Kidney (tissue), 14 donors: ENCODE results near the gene CYTL1. TPM values are rescaled to one million over a fixed set of nuclear protein-coding genes. Genes with fewer than 3 reads are reported as not detected.

Experiments used
- DNase-seq, 5 donors: peaks; one replicate each; pipeline ENCODE4 v3.0.0-alpha.2; 2013 to 2020
- FAIRE-seq: peaks from 2 replicates; lab custom pipeline; 2012; peaks lifted over from hg19 to GRCh38; lab: Jason Lieb, UNC
- H3K27ac ChIP-seq, 2 donors: one replicate each; pipeline ENCODE4 v1.7.0; 2013; ENCODE audit warnings: low read depth in 2 of 2, low read length in 2 of 2, inconsistent platforms in 1 of 2
- H3K27me3 ChIP-seq: one replicate; pipeline ENCODE4 v1.7.1; 2013; ENCODE audit warnings: low read length, inconsistent platforms; ENCODE audit not compliant: control insufficient read depth, insufficient read depth
- H3K36me3 ChIP-seq, 3 donors: one replicate each; pipeline versions ENCODE4 v1.7.0 to v1.7.1; 2013; ENCODE audit warnings: low read length in 3 of 3, control low read depth in 1 of 3, inconsistent platforms in 1 of 3; ENCODE audit not compliant: insufficient read depth in 3 of 3, control insufficient read depth in 2 of 3
- H3K4me1 ChIP-seq, 3 donors: one replicate each; pipeline versions ENCODE4 v1.7.0 to v1.7.1; 2013; ENCODE audit warnings: low read length in 3 of 3, inconsistent platforms in 1 of 3, low read depth in 1 of 3; ENCODE audit not compliant: control insufficient read depth in 2 of 3, insufficient read depth in 2 of 3
- H3K4me3 ChIP-seq, 3 donors: one replicate each; pipeline versions ENCODE4 v1.7.0 to v1.8.1; 2013; ENCODE audit warnings: low read length in 3 of 3, control low read depth in 1 of 3, inconsistent platforms in 1 of 3
- H3K9ac ChIP-seq, 3 donors: one replicate each; pipeline versions ENCODE4 v1.7.0 to v1.7.1; 2013; ENCODE audit warnings: low read length in 3 of 3, control low read depth in 1 of 3, inconsistent platforms in 1 of 3
- H3K9me3 ChIP-seq, 3 donors: one replicate each; pipeline versions ENCODE4 v1.7.0 to v1.7.1; 2013; ENCODE audit warnings: low read length in 3 of 3, control low read depth in 1 of 3, inconsistent platforms in 1 of 3; ENCODE audit not compliant: control insufficient read depth in 2 of 3, insufficient read depth in 1 of 3
- CTCF ChIP-seq: IDR thresholded peaks from 3 replicates; pipeline ENCODE4 v1.5.1; 2012; ENCODE audit warnings: mild to moderate bottlenecking, moderate library complexity, borderline replicate concordance; ENCODE audit not compliant: insufficient read depth; ENCODE audit errors: extremely low read depth
- intact Hi-C: fragments of 100-400 bp; cut with DNase I; formaldehyde crosslinking; loops from one replicate; pipeline ENCODE4 v1.11.1; 2022
- polyA plus RNA-seq: library from polyadenylated mRNA; stranded (reverse); fragments of 350-450 nt; fragmentation: Illumina TruSeq; extraction: RNeasy Lipid Tissue Mini Kit (QIAGEN cat#74804); gene quantifications from one replicate; pipeline ENCODE4 v1.2.3, GENCODE V29; 2014; ENCODE audit warnings: low read depth, low replicate concordance; ENCODE audit not compliant: insufficient read depth
- total RNA-seq: library from RNA; stranded (reverse); fragmentation: NEBNext Ultra II Directional; extraction: Animal tissue kit (Norgen Biotek cat#: 25700); gene quantifications from one replicate; pipeline ENCODE4 v1.2.1, GENCODE V29; 2021
- donor health status: control.
- donor health status: control.
- donor health status: control.
- donor health status: control.
- donor health status: control.
- donor health status: DM: yes; HTN: yes; CAD: no.
- donor health status: Normal renal cell carcinoma (clear cell type).

Gene CYTL1
- total and polyA plus RNA-seq, 2 donors from 2014 or later: 1.7 TPM; not detected in 1

GRCh38 chr4:5050520-5051277 lies 31.4 kb upstream of the CYTL1 start:
- Histone ChIP-seq H3K36me3 (no peaks in the 10 kb centered on the region), H3K9ac (peak overlapping the region in 2 of 3 donors; percentile 68), H3K27me3 (peaks cover 3% of the 10 kb centered on the region), H3K9me3 (no peaks in the 10 kb centered on the region), H3K4me1 (peaks cover 0 to 26% (median 15%) of the 10 kb centered on the region in 3 donors), H3K4me3 (peak overlapping the region; percentile 52 to 85 (median 77)), H3K27ac (peak overlapping the region in 1 of 2 donors; percentile 27)
- intact Hi-C loops: no loop called here
- DNase-seq: peak; percentile 78 to 90 (median 82)
- FAIRE-seq: no peak
- peak; percentile 76 for TF ChIP-seq CTCF

GRCh38 chr4:5048721-5049120 lies 29.5 kb upstream of the CYTL1 start:
- Histone ChIP-seq H3K9me3 (no peaks in the 10 kb centered on the region), H3K27me3 (peaks cover 3% of the 10 kb centered on the region), H3K9ac (no peak overlapping the region), H3K36me3 (no peaks in the 10 kb centered on the region), H3K4me1 (peaks cover 0 to 19% (median 5%) of the 10 kb centered on the region in 3 donors), H3K4me3 (no peak overlapping the region), H3K27ac (no peak overlapping the region)
- TF ChIP-seq CTCF: no peak
- FAIRE-seq: no peak
- intact Hi-C loops: no loop called here
- no peak for DNase-seq

GRCh38 chr4:5045097-5045496 lies 25.8 kb upstream of the CYTL1 start:
- Histone ChIP-seq H3K9me3 (no peaks in the 10 kb centered on the region), H3K36me3 (no peaks in the 10 kb centered on the region), H3K4me1 (no peaks in the 10 kb centered on the region), H3K27me3 (no peaks in the 10 kb centered on the region), H3K4me3 (no peak overlapping the region), H3K27ac (no peak overlapping the region), H3K9ac (no peak overlapping the region)
- FAIRE-seq (no peak), DNase-seq (no peak)
- intact Hi-C loops: no loop called here
- no peak for TF ChIP-seq CTCF
